HG02885 (cell line): ENCODE results near the gene PCDH11Y.
A peak's percentile ranks its signal among the peaks of the same experiment; 100 is the strongest.
"Not testable (repeated sequence)": the region's sequence is repeated elsewhere in the genome, so short reads cannot be mapped to it uniquely, and the experiment has no call there.

Source experiments
- ATAC-seq: cut with Tn5 transposase; IDR thresholded peaks from one replicate; pipeline ENCODE4 v1.9.1; 2021; ENCODE audit warnings: mild to moderate bottlenecking; ENCODE audit not compliant: unreplicated experiment, poor library complexity

PCDH11Y gene, protein sequence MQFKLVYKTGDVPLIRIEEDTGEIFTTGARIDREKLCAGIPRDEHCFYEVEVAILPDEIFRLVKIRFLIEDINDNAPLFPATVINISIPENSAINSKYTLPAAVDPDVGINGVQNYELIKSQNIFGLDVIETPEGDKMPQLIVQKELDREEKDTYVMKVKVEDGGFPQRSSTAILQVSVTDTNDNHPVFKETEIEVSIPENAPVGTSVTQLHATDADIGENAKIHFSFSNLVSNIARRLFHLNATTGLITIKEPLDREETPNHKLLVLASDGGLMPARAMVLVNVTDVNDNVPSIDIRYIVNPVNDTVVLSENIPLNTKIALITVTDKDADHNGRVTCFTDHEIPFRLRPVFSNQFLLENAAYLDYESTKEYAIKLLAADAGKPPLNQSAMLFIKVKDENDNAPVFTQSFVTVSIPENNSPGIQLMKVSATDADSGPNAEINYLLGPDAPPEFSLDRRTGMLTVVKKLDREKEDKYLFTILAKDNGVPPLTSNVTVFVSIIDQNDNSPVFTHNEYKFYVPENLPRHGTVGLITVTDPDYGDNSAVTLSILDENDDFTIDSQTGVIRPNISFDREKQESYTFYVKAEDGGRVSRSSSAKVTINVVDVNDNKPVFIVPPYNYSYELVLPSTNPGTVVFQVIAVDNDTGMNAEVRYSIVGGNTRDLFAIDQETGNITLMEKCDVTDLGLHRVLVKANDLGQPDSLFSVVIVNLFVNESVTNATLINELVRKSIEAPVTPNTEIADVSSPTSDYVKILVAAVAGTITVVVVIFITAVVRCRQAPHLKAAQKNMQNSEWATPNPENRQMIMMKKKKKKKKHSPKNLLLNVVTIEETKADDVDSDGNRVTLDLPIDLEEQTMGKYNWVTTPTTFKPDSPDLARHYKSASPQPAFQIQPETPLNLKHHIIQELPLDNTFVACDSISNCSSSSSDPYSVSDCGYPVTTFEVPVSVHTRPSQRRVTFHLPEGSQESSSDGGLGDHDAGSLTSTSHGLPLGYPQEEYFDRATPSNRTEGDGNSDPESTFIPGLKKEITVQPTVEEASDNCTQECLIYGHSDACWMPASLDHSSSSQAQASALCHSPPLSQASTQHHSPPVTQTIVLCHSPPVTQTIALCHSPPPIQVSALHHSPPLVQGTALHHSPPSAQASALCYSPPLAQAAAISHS (N-terminal part only)

DNA sequence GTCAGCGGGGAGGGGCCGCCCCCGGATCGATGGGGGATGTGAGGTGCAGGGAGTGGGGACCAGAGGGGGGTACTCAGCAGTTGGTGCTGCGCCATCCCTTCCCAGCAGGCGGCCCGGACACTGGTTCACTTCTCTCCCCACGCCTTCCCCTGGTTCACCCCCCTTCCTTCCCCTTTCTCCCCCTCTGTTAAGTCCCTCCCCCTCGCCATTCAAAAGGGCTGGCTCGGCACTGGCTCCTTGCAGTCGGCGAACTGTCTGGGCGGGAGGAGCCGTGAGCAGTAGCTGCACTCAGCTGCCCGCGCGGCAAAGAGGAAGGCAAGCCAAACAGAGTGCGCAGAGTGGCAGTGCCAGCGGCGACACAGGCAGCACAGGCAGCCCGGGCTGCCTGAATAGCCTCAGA is at the start of gene PCDH11Y:
PCDH11Y (plus strand) TSS at position 240 of the 400 bp plus-strand sequence. CDS start 56,804 bp downstream, outside the sequence.
- ATAC-seq, result not testable (repeated sequence)

DNA sequence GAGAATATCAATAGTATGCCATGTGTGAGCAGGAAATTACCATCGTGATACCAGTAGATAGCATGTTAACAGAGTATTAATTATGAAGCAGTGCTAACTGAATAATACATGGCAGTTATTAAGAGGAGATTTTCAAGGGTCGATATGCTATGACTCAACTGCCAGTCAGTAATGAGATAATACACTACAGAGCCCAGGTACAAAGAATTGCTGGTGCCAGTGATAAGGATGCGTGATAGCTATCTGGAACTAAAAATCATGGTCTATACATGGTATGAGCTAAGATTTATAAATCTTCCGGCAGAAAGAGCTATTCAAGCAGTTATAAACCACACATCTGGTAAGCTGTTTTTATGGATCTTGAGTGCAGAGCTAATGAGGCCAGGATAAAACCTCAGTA is 32.2 kb upstream of the PCDH11Y start:
- not testable (repeated sequence) for ATAC-seq

DNA sequence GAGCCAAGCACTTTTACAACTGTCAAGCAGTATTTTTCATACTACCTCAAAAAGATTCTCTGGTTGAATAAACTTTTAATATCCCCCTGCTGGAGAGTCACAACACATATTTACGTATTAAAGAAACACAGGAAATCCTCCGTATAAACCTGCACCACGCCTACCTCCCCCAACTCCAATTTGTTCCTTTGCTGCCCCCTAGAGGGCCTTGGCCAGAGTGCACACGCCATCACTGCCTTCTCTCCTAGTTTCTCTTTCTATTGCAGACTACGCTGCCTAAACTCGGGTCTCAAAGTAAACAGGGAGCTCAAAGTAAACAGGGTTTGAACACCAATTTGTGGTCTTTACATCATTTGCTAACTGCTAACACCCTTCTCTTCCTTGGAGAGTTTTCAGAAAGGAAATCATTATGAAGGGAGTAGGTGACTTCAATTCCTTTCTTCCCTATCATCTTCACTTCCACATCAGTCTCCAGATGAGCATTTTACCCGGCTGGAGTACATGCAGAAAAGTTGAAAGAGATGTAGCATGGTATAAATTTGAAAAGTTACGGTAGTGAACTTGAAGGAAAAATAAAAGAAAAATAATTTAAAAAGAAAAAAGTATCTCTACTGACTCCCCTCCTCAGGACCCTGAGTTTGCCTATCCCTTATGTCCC is 8.2 kb upstream of the PCDH11Y start:
- peak; percentile 100 for ATAC-seq

DNA sequence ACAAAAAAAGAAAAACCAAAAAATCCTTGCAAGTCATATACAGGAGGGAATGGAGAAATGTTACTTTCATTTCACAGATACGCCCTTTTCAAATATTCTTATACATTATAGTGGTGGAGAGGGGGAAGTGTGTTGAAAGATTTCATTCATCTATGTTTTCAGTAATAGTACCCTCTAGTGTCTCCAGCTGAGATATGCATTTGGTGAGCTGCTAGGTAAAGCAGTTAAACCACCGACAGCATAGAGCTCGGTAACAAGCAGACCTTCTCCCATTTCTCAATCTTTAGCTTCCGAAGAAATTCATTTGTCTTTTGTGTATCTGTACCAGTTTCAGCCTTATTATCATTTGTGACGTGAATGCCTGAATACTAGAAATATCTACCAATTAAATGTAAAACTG is 5.2 kb upstream of the PCDH11Y start:
- ATAC-seq, result not testable (repeated sequence)

DNA sequence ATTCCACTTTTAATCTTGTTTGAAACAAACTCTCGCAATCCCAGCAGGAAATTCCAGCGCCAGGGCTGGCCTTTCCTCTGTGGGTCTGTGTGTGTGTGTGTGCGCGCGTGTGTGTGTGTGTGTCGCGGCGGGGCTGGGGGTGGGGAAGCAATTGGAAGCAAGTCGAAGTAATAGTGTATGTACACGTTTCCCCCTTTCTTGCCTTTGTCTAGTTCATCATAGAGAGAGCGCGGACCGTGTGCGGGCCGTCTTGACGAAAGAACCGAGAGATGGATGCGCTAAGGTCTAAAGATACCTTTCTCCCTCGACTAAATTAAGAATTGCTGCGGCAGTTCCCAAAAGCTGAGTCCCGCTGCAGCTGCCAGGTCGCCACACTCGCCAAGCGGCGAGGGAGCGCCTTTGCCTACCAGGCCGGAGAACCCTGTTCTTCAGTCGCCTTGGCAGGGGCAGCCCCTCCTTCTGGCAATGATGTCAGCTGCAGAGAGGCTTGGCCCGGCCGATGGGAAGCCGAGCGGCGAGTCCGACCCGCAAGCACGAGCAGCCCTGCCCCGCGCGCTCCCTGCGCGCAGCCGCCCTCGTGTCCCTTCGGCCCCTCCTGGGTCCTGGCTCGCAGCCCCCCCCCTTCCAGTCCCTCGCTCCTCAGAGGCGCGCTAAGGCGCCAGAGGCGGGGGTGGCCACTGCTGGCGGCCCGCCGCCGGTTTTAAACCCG is 2.5 kb downstream of the PCDH11Y start:
- not testable (repeated sequence) for ATAC-seq

DNA sequence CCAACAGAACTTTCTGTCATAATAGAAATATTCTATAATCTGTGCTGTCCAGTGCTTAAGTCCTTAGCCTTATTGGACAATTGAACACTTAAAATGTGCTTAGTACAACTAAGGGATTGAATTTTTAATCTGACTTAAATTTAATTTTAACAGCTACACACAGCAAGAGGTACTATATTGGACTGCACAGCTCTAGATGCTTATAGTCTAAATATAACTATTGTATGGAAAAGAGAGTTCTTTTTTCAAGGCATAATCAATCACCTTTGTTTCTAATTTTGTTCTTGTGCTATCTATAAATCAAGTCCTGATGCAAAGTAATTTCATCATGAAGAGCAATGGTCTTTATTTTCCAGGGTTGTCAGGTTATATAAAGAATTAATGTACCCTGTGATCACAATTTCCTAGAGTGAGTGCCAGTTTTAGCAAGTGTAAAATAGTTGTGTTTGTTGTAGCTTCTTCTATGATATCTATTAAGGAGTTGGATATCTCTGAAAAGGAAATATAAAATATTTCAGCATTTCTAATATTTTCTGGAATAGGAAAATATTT is 39.0 kb downstream of the PCDH11Y start:
- ATAC-seq, result not testable (repeated sequence)

DNA sequence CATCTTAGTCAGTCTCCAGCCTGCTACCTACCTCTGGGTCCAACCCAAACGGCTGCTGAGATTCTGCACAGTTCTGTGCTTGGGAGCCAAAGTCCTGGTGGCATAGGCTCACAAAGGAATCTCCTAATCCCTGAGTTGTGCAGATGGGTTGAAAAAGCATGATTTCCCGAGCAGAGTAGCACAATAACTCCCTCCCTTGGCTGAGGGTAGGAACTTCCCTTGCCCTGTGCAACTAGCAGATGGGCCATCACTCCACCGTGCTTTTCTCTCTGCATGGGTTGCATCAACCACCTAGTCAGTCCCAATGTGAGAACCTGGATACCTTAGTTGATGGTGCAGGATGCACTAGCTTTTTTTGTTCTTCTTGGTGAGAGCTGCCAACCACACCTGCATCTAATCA is 82.9 kb downstream of the PCDH11Y start:
- not testable (repeated sequence) for ATAC-seq

DNA sequence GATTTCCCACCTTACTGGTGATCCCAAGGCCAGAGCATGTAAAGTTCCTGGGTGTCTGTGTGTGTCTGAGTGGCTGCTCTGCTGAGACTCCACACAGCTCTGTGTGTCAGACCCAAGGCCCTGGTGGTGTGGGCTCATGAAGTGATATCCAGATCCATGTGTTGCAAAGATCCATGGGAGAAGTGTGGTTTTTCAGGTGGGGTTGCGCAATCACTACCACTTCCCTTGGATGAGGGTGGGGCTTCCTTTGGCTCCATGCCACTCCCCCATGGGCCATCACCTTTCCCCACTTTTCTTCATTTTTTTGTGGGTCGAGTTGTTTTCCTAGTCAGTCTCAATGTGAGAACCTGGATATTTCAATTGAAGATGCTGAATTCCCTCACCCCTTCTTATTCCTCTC is 182.9 kb downstream of the PCDH11Y start:
- ATAC-seq, result not testable (repeated sequence)

DNA sequence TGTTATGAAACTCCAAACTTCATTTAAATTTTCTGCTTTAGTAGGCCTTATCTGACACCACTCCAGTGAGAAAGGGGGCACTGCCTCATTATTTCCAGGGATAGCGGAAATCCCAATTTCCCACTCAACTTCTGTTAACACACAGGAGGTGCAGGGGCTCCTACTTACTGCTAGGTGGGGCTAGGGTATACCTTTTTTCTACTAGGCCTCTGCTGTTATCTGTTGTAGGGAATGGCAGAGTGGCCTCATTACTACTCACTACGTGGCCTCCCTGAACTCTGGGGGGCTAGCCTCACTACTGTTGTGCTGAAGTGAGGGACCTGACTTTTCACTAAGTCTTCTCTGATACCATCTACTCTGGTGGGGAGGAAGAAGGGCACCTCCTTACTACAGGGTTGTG is 215.0 kb downstream of the PCDH11Y start:
- not testable (repeated sequence) for ATAC-seq

DNA sequence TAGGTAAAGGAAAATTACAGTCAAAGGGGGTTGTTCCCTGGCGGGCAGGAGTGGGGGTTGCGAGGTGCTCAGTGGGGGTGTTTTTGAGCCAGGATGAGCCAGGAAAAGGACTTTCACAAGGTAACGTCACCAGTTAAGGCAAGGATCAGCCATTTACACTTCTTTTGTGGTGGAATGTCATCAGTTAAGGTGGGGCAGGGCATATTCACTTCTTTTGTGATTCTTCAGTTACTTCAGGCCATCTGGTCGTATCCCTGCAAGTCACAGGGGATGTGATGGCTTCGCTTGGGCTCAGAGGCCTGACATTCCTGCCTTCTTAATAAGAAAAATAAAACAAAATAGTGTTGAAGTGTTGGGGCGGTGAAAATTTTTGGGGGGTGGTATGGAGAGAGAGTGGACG is 324.8 kb downstream of the PCDH11Y start:
- ATAC-seq, result not testable (repeated sequence)

DNA sequence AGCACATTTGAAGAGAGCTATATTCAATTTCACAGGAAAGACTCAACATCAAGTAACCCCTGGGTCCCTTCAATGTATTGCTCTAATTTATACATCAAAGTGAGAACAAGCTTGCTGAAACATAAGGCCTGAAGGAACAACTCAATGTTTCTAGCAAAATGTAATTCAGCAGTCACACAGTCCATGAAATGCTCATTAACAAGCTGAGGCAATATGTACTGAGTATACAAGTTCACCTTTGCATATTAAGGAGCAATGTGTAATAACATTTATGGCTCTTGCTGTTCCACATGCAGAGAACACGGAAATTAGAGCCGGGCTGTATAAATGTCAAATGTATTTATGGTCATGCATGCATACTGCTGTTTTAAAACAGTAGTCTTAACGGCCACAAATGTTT is 342.1 kb downstream of the PCDH11Y start:
- not testable (repeated sequence) for ATAC-seq

DNA sequence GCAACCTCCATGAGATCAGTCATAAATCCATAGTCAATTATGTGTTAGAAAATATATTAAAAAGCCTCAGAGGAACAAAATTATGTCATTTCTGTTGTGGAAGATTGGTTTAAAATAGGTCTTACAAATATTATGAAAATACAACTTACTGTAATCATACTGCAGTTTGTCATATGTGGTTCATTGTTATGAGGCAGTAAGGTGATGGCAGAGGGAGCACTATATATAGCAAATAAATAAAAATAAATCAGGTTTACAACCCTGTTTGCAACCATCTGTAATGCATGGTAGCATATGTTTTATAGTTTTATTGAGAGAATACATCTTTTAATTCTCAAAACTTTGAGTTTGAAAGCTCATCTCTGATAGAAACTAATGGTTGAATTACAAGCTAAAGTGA is 543.6 kb downstream of the PCDH11Y start:
- ATAC-seq, result not testable (repeated sequence)

DNA sequence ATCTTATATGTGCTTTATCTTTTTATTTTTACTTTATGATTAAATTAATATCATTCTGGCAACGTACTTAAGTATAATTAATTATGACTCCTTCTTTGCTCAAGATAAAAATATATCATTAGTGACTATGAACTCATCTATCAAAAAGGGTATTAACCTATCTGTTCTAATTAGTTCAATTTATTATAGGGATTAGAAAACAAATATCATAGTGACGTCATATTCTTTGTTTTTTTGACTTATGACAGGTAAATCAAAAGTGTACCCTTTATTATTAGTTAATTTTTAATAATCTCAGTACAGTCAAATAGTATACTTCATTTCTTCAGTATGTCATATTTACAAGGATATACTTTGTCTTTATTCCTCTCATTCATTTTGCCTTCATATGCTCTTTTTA is 638.5 kb downstream of the PCDH11Y start:
- ATAC-seq, result not testable (repeated sequence)

DNA sequence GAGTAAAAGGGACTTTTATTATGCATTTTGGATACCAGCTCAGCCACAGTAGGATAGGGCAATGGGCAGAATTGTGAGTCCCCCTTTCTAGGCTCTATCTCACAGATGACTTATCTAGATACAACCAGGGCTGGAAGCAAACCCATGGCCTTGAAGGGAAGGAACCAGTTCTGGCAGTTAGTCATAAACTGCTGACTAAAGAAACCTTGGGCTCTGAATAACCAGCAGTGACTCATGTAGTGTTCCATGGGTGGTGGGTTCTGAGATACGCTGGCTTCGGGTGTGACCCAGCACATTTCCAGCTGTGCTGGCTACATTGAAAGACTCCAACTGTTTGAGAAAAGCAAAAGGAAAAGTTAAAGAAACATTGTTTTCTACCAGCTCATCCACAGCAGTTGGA is 679.2 kb downstream of the PCDH11Y start:
- ATAC-seq, result not testable (repeated sequence)

DNA sequence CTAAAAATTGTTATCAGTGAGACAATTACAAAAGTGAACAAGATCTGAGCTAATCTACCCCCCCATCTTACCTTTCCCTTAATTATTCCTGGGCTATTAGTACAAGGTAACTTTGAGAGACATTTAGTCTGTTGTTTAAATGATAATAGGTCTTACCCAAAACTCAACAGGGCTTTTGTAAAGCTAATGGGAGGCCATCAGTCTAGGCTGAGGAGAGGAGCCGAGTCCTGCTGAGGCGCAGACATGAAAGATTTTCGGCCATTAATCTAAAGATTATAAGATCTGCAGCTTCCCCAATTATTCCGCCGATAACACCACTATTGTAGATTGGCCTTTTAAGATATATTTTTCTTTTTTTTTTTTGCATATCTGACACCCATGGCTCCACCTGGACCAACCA is 708.6 kb downstream of the PCDH11Y start:
- not testable (repeated sequence) for ATAC-seq

DNA sequence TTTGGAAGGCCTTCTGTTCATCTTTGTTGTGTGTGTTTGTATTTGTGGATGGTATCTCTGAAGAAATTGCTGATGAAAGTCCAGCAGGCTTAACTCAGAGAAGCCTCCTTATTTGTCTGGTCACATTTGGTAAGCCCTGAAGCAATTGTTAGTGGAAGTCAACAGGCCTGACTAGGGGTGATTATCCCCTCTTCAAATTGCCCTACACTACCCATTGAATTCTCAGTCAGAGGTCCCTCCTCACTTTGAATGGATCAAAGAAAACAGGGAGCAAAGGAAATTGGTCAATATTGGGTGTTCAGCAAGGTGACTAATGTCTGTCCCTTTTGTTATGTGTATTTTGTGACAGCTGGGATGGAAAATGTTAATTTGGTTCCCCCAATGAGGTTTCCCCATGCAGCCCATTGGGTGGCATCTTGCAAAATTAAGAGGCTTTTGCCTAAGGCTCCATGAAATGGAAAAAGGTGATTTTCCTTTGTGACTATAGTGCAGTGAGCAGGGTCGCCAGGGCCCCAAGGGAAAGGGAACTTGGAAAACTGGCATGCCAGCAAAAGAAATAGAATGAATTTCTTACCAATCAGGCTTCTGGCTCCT is 709.8 kb downstream of the PCDH11Y start:
- not testable (repeated sequence) for ATAC-seq

DNA sequence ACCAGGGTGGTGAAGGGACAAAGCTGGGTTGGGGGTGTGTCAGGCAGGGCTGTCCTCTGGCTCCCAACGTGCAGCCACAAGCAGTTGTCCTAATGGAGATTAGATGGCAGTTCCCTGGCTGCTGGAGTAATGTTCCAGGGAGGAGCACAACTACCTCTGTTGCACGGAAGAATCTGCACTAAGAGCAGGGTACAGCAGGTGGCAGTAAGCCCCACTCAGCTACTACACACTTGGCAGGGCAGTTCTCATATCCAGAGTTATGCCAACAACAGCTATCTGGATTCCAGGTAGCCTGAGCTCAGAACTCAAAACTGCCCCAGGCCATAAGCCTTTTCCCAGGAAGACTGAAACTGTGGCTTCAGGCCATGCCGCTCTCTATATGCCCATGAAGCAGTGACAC is 761.3 kb downstream of the PCDH11Y start:
- ATAC-seq, result not testable (repeated sequence)

DNA sequence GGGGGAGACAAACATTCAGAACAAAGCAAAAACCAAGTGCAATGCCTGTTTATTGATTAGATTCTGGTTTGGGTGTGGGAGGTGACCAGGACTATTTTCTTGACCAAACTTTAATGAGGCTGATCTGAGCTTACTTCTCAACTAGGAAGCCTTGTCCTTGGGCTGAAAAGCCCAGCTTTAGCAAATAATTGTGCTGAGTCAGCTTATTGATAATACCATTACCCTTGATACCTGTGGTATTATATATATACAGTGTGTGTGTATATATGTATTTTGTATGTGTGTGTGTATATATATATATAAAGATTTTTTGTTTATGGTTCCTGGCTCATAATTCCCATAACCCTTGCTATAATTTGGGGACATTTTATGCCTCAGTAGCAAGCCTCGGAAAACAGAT is 776.4 kb downstream of the PCDH11Y start:
- ATAC-seq, result not testable (repeated sequence)
